Mucosa of descending colon (tissue), 3 donors: ENCODE measurements around the gene RGS6. TPM values are rescaled to one million over a fixed set of nuclear protein-coding genes. Genes with fewer than 3 reads are reported as not detected.

ENCODE experiments used
- ATAC-seq: fragments of 200-7000 bp; cut with Tn5 transposase; one replicate; pipeline ENCODE4 v1.9.1; 2020; ENCODE audit warnings: mild to moderate bottlenecking, moderate library complexity
- DNase-seq, 3 donors: peaks; one replicate each; pipeline ENCODE4 v3.0.0-alpha.2; 2020
- H3K36me3 ChIP-seq: fragments of 200-600 bp; one replicate; pipeline ENCODE4 v1.8.0; 2021; ENCODE audit warnings: low read depth, mild to moderate bottlenecking
- H3K4me1 ChIP-seq: fragments of 200-600 bp; one replicate; pipeline ENCODE4 v1.8.0; 2021; ENCODE audit warnings: low read depth, mild to moderate bottlenecking
- H3K4me3 ChIP-seq: fragments of 200-600 bp; one replicate; pipeline ENCODE4 v1.8.0; 2021; ENCODE audit warnings: mild to moderate bottlenecking
- H3K9me3 ChIP-seq: fragments of 200-600 bp; one replicate; pipeline ENCODE4 v1.8.0; 2021; ENCODE audit warnings: mild to moderate bottlenecking
- intact Hi-C, 2 donors: fragments of 100-400 bp; cut with DNase I in 1 of 2; cut with micrococcal nuclease in 1 of 2; formaldehyde crosslinking; loops; one replicate each; pipeline versions ENCODE4 v1.11.0 to v1.11.1; 2022; cut with DNase I, micrococcal nuclease
- total RNA-seq, 3 donors: library from RNA; stranded (reverse); fragmentation: NEBNext Ultra II Directional in 2 of 3; extraction: Animal tissue kit (Norgen Biotek cat#: 25700) in 2 of 3; gene quantifications; one replicate each; pipeline versions ENCODE4 v1.2.1 to v1.2.4, GENCODE V29; 2021 to 2023
- TF ChIP-seq, protein P1 (sequence below): fragments of 200-600 bp; IDR thresholded peaks from one replicate; pipeline ENCODE4 v1.8.0; 2022; ENCODE audit warnings: antibody characterized with exemption, mild to moderate bottlenecking
- donor health status: DM: no; HTN: no; CAD: no; lungs with moderate emphysema.
- donor health status: DM: no; HTN: no; CAD: no.
- donor health status: DM: no; HTN: yes; CAD: no.

Gene RGS6
- total RNA-seq, 3 donors from 2014 or later, result 0.66 to 2.5 (median 0.94) TPM

DNA sequence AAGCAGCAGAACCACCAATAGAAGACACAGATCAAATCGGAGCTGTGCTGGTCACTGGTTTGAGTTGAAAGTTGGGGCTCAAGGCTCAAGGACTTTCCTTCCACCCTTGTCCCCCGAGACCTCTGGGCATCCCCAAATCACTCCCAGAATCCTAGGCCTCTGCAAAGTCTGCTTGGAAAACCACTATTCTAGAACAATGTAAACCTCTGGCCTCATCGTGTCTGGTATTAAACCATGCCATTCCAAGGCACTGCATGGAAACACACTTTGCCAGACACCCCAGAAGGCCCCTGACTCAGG is 673.6 kb downstream of the RGS6 start:
- ATAC-seq, result no peak
- Histone ChIP-seq H3K36me3 (no peaks in the 10 kb centered on the region), H3K9me3 (no peaks in the 10 kb centered on the region), H3K4me3 (no peak overlapping the region), H3K4me1 (no peaks in the 10 kb centered on the region)
- intact Hi-C loops, result no loop called here
- no peak for DNase-seq
- TF ChIP-seq, protein P1, sequence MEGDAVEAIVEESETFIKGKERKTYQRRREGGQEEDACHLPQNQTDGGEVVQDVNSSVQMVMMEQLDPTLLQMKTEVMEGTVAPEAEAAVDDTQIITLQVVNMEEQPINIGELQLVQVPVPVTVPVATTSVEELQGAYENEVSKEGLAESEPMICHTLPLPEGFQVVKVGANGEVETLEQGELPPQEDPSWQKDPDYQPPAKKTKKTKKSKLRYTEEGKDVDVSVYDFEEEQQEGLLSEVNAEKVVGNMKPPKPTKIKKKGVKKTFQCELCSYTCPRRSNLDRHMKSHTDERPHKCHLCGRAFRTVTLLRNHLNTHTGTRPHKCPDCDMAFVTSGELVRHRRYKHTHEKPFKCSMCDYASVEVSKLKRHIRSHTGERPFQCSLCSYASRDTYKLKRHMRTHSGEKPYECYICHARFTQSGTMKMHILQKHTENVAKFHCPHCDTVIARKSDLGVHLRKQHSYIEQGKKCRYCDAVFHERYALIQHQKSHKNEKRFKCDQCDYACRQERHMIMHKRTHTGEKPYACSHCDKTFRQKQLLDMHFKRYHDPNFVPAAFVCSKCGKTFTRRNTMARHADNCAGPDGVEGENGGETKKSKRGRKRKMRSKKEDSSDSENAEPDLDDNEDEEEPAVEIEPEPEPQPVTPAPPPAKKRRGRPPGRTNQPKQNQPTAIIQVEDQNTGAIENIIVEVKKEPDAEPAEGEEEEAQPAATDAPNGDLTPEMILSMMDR, result no peak

DNA sequence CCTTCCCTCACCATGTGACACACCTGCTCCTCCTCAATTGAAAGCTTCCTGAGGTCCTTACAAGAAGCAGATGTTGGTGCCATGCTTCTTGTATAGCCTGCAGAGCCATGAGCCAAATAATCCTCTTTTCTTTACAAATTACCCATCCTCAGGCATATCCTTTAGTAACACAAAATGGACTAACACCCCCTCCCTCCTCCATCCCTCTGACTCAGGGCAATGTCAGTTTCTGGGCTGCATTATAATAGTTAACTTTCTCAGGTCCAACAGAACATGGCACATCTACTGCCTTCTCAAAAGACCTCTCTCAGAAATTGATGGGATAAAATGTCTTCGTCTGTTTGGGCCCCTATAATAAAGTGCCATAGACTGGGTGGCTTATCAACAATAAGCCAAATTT is 674.6 kb downstream of the RGS6 start:
- H3K4me1 ChIP-seq, result no peaks in the 10 kb centered on the region
- intact Hi-C loops, result no loop called here
- H3K36me3 ChIP-seq, result no peaks in the 10 kb centered on the region
- no peak overlapping the region for H3K4me3 ChIP-seq
- H3K9me3 ChIP-seq, result no peaks in the 10 kb centered on the region
- DNase-seq, result no peak
- ATAC-seq, result no peak
- TF ChIP-seq, protein P1, result no peak

DNA sequence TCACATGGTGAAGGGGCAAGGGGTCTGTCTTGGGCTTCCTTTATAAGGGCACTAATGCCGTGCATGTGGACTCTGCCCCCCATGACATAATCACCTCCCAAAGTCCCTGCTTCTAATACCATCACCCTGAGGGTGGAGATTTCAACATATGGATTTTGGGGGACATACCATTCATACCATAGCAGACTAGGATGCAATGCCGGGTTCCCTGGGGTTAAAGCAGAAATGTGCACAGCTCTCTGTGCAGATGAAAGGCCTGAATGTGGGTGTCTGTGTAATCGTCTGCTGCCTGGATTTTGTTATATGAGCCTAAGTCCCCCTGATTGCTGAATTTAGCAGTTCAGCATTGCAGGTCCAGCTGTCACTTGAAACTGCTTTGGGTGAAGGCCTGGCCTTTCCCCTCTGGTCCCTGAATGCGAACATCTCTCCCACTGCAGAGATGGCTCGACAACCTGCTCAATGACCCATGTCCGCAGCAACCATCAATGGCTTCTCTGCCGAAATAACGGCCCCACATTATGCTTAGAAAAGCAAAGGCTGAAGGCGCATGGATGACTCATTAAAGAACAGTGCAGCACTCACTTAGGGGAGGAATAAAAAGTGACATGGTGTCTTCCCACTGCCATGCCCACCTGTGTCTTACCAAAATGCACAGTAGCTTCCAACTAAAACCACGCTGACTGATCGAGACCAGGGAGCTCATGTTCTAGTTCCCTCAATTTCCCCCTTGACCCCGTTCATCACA is 675.3 kb downstream of the RGS6 start:
- Histone ChIP-seq H3K4me1 (no peaks in the 10 kb centered on the region), H3K9me3 (no peaks in the 10 kb centered on the region), H3K36me3 (no peaks in the 10 kb centered on the region), H3K4me3 (no peak overlapping the region)
- ATAC-seq (no peak), DNase-seq (no peak)
- TF ChIP-seq, protein P1, result no peak
- intact Hi-C loops, result no loop called here

DNA sequence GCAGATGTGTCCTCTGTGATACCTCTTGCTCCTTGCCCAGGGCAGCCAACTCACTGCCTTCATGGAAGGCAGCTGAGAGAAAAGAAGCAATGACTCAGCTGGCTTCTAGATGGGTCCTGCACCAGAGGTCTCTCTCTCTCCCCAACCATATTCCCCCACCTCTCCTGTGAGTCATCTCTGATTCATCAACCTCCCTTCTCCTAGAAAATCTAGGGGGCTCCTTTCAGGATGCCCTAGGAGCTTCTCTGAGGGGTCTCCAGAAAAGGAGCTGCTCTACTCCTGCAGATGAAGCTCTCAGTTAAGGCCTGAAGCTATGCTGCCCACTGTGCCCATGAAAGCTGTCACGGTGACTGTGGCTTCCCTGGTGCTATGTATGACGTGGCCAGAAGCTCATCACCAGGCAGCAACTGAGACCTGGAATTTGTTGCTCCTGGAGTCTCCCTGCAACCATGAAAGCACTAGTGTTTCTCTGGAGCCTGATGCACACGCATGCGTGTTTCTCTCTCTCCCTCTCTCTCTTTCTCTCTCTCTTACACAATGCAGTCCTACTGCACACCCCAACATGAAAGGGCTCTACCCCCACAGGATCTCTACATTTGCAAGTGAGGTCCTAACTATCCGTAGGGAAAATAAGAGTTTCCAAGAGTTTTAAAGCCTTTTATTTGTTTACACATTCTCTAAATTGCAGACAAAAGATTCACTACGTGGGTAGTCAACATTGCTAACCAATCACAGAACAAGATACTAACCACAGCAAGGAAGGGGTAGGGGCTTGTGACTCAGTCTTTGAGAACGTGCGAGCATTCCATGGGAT is 676.4 kb downstream of the RGS6 start:
- H3K9me3 ChIP-seq, result no peaks in the 10 kb centered on the region
- ATAC-seq (no peak), DNase-seq (no peak)
- TF ChIP-seq, protein P1, result no peak
- no peaks in the 10 kb centered on the region for H3K4me1 ChIP-seq
- intact Hi-C loops, result no loop called here
- H3K4me3 ChIP-seq, result no peak overlapping the region
- no peaks in the 10 kb centered on the region for H3K36me3 ChIP-seq

DNA sequence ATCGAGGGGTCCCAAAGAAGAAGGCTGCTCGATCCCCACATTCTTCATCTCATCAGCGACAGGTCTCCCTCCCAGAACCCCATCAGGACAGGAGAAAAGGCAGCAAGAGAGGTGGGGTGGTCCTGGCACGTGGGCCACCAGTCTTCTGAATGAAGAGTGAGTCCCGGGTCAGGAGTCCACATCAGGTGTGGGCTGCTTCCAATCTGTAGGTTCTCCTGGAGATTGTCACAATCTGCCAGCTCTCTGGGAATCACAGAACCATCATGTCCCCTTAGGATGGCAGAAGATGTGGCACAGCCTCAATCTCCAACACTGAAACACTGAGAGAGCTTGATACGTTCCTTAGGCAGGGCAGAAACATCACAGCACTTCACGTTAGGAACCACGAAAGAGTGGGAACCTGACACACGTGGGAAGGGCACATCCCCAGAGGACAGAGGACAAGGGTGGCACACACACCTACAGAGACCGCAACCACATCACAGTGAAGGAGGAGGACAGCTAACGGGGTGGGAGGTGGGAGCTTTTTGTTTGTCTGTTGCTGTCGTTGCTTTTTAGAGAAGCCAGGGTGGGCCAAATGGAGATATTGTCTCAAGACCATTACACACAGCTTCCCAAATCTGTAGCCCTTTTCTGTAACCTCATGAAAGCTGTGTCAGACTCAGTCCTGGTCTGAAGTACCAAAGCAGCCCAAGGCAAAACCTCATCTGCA is 677.1 kb downstream of the RGS6 start:
- TF ChIP-seq, protein P1, result no peak
- Histone ChIP-seq H3K4me3 (no peak overlapping the region), H3K9me3 (no peaks in the 10 kb centered on the region), H3K36me3 (no peaks in the 10 kb centered on the region), H3K4me1 (no peaks in the 10 kb centered on the region)
- intact Hi-C loops, result no loop called here
- no peak for ATAC-seq
- DNase-seq, result no peak
